Stimulated activated CD4-positive, alpha-beta T cell treated with anti-CD3 and anti-CD28 coated beads, TNF-alpha, amount 100 ng/mL, for 24 hours (primary cell): ENCODE data around the gene AQP6.

ENCODE experiments used
- DNase-seq, 3 experiments: peaks; one replicate each; pipeline ENCODE4 v3.0.0-alpha.2; 2020; ENCODE audit warnings: low read depth in 3 of 3

Gene AQP6

DNA sequence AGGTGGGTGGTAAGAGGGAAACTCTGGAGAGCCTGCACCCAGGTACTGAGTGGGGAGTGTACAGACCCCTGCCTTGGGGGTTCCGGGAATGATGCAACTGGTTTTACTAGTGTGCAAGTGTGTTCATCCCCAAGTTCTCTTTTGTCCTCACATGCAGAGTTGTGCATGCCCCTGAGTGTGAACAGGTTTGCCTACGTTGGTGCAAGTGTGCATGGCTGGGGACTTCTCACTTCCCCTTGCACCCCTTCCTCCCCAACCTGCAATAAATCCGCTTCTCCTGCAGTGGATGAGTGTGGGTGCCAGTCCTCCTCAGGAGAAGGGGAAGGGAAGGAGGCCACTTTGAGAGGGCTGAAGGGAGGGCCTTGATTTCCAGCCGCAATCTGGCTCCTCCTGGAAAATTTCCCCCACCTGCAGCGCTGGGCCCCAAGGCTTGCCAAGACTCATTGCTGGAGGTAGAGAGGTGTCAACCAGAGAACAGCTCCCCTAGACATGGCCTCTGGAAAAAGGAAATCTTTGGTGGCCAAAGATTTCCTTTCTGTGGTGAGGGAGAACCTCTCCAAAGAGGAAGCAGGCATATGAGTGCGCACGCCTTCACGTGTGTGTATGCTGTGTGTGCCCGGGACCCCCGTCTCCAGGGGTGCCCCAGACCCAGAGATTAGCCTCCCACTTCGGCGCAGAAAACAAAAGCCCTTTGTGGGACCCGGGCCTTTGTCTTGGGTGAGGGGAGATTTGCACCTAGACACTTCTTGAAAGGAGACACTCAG, 16.7 kb upstream of the AQP6 start:
- DNase-seq = no peak

DNA sequence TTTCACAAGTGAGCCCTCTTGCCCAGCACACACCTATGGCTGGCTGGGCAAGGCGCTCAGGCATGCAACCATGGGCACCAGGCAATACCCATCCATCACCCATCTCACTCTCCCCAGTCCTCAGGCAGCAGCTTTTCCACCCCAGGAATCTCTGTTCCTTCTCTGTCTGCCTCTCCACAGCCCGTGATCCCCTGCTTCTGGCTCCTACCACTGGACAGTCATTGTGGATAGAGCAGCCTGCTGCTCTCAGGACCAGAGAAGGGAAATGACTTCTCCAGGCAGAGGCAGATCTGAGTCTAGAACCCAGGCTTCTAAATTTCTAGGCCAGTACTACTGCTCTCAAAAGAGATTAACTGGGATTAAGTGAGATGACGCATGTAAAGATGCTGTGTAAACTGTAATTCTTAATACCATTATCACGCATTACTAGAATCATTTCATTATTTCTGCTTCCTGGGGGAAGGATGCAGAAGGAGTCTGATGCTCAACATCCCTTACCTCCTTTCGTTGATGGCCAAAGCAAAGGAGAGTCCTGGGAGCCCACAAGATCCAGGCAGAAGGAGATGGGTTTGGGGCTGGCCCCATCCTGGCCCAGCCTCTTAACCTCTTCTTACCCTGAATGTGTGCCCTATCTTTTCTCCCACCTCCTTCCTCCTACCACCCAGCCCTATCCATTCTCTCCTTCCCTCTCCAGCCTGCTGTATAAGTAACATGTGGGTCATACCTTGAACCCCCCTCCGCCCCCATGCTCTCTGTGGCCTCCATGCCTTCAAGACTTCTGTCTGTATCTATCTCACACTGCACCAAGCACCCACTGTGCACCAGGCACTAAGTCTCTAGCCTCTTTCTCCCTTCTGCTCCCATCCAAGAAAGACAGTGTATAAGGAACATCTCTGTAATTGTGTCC, 15.8 kb upstream of the AQP6 start:
- no peak for DNase-seq

DNA sequence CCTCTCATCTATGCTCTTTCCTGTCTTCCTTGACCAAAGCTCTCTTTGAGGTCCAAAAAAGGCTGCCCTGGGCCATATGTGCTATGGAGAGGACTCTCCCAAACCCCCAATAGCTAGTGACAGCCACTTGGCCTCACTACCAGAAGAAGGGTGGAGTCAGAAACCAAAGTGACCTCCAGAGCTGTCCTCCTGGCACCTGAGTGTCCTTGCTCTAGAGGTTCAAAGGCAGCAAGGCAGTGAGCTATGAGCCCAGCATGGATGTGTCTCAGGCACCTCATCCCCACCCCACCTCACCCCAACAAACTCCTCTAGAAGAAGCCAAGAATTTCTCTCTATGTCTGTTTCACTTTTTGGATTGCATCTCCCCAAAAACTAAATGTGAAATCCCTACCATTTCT, 15.2 kb upstream of the AQP6 start:
- no peak for DNase-seq

GRCh38 chr12:49959685-49960473, 12.9 kb upstream of the AQP6 start:
- no peak for DNase-seq

DNA sequence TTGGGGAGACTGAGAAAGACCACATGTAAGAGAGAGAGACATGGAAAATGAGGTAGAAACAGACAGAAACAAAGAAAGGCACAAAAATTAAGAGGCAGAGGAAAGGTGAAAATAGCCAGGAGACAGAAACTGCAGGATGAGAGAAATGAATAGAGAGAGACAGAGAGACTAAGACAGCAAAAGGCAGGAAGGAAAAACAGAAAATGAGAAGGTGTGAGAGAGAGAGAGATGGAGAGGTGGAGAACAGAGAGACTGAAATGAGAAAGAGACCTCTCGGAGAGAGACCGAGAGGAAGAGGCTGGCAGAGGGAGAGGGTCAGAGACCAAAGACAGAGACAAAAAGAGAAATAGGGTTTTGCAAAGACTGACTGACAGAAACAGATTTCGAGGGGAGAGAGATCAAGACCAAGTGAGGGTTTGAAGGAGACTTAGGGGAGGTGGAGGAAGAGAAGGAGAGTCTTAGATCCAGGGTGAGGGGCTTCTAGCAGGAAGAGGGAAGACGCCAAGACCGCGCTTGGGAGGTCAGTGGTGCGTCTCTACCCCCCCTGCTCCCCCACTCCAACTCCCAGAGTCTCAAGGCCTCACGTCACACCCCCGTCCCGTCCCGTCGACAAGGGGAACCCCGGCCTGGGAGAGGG, 12.2 kb upstream of the AQP6 start:
- no peak for DNase-seq

- DNase-seq = no peak
Measured at GRCh38 chr12:49961111-49961922, 11.4 kb upstream of the AQP6 start, which contains the start of gene AQP5. Gene AQP5, plus strand, starts transcription at chr12:49961872. Its CDS starts 146 bp downstream, at chr12:49962018.

- DNase-seq = no peak
Measured at GRCh38 chr12:49961993-49962764, 10.6 kb upstream of the AQP6 start.

DNA sequence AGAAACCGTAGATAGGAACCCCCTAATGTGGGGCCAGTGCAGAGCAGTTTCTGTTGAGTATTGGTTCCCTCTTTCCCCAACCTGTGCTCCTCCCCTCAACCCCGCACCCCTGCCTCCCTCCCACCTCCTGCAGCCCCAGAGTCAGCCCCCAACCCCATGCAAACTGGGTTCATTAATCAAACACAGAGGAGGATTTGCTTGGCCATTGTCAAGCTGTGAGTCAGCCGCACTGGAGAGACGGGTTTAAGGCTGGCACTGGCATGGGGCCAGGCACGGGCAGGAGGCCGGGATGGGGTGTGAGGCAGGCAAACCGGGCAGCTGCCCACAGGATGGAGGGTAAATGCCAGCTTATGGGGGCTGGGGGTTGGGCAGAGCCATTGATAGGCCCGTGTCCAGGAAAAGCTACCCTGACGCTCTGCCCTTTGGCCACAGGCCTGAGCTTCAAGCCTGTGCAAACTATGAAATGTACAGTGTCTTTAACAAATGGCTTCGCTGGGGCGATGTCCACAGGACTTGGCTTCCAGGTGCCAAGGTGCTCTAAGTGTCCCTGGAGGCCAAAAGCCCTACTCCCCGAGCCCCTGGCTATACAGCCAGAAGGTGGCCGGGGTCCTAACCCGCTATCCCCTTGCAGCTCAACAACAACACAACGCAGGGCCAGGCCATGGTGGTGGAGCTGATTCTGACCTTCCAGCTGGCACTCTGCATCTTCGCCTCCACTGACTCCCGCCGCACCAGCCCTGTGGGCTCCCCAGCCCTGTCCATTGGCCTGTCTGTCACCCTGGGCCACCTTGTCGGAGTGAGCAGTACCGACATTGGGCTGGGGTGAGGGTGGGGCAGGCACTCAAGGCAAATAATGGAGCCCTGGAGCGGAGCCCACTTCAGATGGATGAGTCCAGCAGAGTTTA, 9.6 kb upstream of the AQP6 start:
- no peak for DNase-seq

GRCh38 chr12:49963976-49964815, 8.6 kb upstream of the AQP6 start:
- no peak for DNase-seq

DNA sequence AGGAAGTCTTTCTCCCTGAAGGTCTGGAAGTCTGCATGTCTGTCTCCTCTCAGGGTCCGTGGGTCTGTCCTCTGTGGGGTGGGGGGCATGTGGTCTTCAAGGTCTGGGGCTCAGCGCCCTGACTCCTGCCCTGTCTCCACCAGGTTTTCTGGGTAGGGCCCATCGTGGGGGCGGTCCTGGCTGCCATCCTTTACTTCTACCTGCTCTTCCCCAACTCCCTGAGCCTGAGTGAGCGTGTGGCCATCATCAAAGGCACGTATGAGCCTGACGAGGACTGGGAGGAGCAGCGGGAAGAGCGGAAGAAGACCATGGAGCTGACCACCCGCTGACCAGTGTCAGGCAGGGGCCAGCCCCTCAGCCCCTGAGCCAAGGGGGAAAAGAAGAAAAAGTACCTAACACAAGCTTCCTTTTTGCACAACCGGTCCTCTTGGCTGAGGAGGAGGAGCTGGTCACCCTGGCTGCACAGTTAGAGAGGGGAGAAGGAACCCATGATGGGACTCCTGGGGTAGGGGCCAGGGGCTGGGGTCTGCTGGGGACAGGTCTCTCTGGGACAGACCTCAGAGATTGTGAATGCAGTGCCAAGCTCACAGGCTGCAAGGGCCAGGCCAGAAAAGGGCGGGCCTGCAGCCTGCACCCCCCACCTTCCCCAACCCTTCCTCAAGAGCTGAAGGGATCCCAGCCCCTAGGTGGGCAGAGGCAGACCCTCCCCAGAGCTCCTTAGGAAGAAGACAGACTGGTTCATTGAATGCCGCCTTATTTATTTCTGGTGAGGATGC, 7.7 kb upstream of the AQP6 start:
- no peak for DNase-seq

DNA sequence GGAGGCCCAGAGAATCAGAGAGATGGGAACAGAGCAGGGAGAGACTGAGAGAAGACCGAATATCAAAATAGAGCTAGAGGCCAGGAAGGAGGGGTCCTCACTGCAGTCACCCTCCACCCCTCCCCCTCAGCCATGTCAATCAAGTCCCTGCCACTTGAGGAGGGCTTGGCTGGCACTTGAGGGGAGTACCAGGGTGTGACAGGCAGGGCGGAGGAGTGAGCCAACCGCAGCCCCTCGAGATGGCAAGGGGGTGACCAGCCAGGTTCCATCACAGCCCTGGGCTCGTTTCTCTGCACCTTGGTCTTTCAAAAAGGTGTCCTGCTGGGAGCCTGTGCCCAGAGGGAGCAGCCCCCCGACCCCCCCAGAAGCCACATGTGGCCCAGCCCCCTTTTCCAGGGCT, 6.9 kb upstream of the AQP6 start:
- no peak for DNase-seq

- DNase-seq = no peak
Measured at GRCh38 chr12:49966511-49967041, 6.2 kb upstream of the AQP6 start.

- DNase-seq = peak; percentile 87 to 94 (median 89)
Measured at GRCh38 chr12:49967042-49967776, 5.5 kb upstream of the AQP6 start.

DNA sequence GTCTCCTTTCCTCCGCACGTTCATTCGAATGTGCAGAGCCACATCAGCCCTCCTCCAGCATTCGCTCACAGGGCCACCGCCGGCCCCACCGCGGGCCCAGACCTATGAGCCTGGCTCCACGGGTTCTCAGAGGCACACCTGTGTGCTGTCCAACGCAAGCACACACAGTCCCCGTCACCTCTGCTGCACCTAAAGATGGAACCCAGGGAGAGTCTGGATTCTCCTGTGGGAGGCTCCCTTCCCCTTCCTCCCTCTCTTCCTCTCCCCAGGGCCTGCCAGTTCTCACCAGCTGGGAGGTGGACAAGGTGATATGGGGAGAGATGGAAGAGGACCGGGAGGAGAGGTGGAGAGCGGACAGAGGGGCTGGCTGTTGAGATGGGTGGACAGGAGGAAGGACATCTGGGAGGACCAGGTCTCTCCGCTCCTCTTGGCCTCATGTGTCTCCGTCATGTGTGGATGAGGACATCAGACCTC, 4.9 kb upstream of the AQP6 start:
- no peak for DNase-seq

DNA sequence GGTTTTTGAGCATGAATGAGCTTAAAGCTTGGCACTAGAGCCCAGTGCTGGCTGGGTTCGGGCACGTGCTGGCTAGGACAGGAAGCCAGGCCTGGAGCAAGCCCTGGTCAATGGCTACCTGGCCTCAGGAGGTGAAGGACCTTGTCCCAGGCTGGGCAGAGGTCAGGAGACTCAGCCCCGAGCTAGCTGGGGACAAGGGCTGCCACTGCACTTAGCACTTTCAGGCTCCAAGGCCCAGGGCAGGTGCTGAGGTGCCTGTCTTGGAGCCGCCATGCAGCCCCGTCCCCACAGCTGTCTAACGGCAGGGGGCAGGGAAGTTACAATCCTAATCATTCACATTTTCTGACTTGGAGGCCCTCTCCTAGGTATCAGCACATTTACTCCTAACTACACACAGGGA, 4.3 kb upstream of the AQP6 start:
- no peak for DNase-seq

GRCh38 chr12:49969027-49969426, 3.7 kb upstream of the AQP6 start:
- DNase-seq = no peak
